ENCODE data around the gene PTPRN2. TPM values are rescaled to one million over a fixed set of nuclear protein-coding genes. Genes with fewer than 3 reads are reported as not detected.

Gene PTPRN2
- total RNA-seq, 5 donors from 2014 or later (not counting 1 experiment from before 2014, with no cell fraction given): 0.60 to 1.7 (median 0.82) TPM

DNA sequence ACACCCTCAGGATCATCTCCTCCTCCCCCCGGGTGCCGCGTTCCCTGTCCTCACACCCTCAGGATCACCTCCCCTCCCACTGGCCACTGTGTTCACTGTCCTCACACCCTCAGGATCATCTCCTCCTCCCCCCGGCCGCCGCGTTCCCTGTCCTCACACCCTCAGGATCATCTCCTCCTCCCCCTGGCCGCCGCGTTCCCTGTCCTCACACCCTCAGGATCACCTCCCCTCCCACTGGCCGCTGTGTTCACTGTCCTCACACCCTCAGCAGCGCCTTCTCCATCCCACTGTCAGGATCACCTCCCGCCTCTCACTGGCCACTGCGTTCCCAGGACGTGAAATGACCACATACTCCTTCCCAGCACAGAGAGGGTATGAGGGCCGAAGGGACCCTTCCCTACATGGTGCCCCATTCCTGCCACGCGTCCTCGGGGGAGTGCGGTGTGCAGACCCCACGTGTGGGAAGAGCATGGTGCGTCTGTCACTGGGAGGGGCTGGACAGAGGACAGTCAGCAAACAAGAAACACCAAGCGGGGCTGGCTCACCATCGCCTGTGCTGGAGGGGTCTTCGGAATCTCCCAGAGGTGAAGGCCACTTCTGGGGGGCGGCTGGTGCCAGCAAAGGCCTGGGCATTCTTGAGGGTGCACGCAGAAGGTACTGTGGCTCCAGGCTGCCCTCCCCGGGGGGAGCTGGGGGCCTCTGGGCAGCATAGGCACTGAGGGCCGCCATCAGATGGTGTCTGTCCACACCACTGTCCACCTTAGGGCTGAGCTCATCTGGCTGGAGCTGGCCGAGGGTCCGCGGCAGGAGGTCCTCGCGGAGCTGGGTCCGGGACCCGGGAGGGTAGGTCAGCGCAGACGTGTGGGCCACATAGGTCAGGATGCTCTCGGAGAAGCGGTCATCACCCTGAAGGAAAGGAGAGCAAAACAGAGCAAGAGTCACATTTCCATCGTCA is 421.0 kb downstream of the PTPRN2 start:
- DNase-seq (no peak), ATAC-seq (replicated peaks in 1 of 4) (no peak)
- Histone ChIP-seq H3K4me1 (ENCODE audit: control insufficient read depth in 1 of 2, extremely low read depth in 1 of 2, insufficient read depth in 2 of 2, low read length in 2 of 2) (no peaks in the 10 kb centered on the region), H3K27me3 (replicated peaks in 1 of 2; ENCODE audit: control insufficient read depth in 2 of 2, extremely low read depth in 1 of 2, insufficient read depth in 2 of 2, low read length in 1 of 2) (no peaks in the 10 kb centered on the region), H3K4me3 (ENCODE audit: control insufficient read depth in 1 of 2, extremely low read depth in 1 of 2, low read length in 1 of 2) (no peak overlapping the region), H3K36me3 (ENCODE audit: control insufficient read depth in 2 of 2, extremely low read depth in 1 of 2, insufficient read depth in 1 of 2, low read length in 1 of 2) (no peaks in the 10 kb centered on the region), H3K9me3 (no peaks in the 10 kb centered on the region), H3K27ac (ENCODE audit: low read length) (no peak overlapping the region)
- 78% methylated on average over 38 of the region's 41 CpGs for WGBS (ENCODE audit: insufficient coverage)
- Mint-ChIP-seq H3K4me1 (no peaks in the 10 kb centered on the region), H3K36me3 (no peaks in the 10 kb centered on the region), H3K9me3 (peaks cover 0 to 5% (median 0%) of the 10 kb centered on the region in 3 donors), H3K27ac (no peak overlapping the region), H3K4me3 (no peak overlapping the region), H3K27me3 (no peaks in the 10 kb centered on the region)
- ChIA-PET CTCF (no interaction called here), POLR2A (no interaction called here)

GRCh38 chr7:158165711-158166110 is 421.9 kb downstream of the PTPRN2 start:
- no peaks in the 10 kb centered on the region for H3K4me1 Mint-ChIP-seq
- no peaks in the 10 kb centered on the region for H3K36me3 Mint-ChIP-seq
- no peak overlapping the region for H3K27ac Mint-ChIP-seq
- ChIA-PET POLR2A (no interaction called here), CTCF (no interaction called here)
- no peaks in the 10 kb centered on the region for H3K36me3 ChIP-seq (ENCODE audit: control insufficient read depth in 2 of 2, extremely low read depth in 1 of 2, insufficient read depth in 1 of 2, low read length in 1 of 2)
- H3K9me3 ChIP-seq: no peaks in the 10 kb centered on the region
- WGBS (ENCODE audit: insufficient coverage): 82% methylated on average over 14 of the region's 16 CpGs
- H3K4me3 Mint-ChIP-seq: no peak overlapping the region
- H3K27ac ChIP-seq (ENCODE audit: low read length): no peak overlapping the region
- H3K27me3 Mint-ChIP-seq: no peaks in the 10 kb centered on the region
- H3K9me3 Mint-ChIP-seq: peaks cover 0 to 5% (median 0%) of the 10 kb centered on the region in 3 donors
- no peaks in the 10 kb centered on the region for H3K27me3 ChIP-seq (replicated peaks in 1 of 2; ENCODE audit: control insufficient read depth in 2 of 2, extremely low read depth in 1 of 2, insufficient read depth in 2 of 2, low read length in 1 of 2)
- DNase-seq: no peak
- no peaks in the 10 kb centered on the region for H3K4me1 ChIP-seq (ENCODE audit: control insufficient read depth in 1 of 2, extremely low read depth in 1 of 2, insufficient read depth in 2 of 2, low read length in 2 of 2)
- no peak for ATAC-seq (replicated peaks in 1 of 4)
- H3K4me3 ChIP-seq (ENCODE audit: control insufficient read depth in 1 of 2, extremely low read depth in 1 of 2, low read length in 1 of 2): no peak overlapping the region

DNA sequence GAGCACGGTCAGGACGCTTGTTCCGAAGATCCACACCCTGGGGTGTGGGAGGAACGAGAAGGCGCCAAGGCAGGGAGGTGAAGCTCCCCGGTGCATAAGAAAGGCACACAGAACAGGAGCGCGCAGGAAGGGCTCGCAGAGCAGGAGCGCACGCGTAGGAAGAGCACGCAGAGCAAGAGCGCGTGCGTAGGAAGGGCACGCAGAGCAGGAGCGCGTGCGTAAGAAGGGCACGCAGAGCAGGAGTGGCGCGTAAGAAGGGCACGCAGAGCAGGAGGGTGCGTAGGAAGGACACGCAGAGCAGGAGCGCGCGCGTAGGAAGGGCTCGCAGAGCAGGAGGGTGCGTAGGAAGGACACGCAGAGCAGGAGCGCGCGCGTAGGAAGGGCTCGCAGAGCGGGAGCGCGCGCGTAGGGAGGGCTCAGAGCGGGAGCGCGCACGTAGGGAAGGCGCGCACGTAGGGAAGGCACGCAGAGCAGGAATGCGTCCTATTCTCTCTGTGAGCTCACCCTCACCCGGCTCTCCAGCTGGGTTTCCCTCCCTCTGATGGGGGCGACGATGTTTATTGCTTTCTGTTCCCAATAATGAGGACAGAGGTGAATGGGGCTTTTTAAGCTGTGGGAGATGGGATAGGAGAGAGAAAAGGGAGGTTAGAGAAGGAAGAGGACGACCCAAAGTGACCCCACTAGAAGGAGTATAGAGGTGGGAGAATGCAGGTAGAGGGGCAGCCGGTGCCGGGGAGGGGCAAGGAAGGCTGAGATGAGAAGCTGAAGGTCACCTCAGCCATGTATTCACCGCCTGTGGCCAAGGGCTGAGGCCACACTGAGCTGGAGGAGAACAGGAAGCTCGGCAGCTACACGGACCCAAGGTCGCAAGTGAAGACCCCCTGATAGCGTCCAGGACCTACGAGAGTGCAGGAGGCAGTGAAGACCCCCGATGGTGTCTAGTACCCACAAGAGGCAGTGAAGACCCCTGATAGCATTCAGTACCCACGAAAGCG is 423.2 kb downstream of the PTPRN2 start:
- Mint-ChIP-seq H3K27ac (no peak overlapping the region), H3K36me3 (no peaks in the 10 kb centered on the region), H3K27me3 (no peaks in the 10 kb centered on the region), H3K9me3 (peaks cover 0 to 5% (median 0%) of the 10 kb centered on the region in 3 donors), H3K4me3 (no peak overlapping the region), H3K4me1 (no peaks in the 10 kb centered on the region)
- POLR2A ChIA-PET: no interaction called here
- no peak overlapping the region for H3K4me3 ChIP-seq (ENCODE audit: control insufficient read depth in 1 of 2, extremely low read depth in 1 of 2, low read length in 1 of 2)
- H3K27me3 ChIP-seq (replicated peaks in 1 of 2; ENCODE audit: control insufficient read depth in 2 of 2, extremely low read depth in 1 of 2, insufficient read depth in 2 of 2, low read length in 1 of 2): no peaks in the 10 kb centered on the region
- CTCF ChIA-PET: no interaction called here
- 78% methylated on average over 35 of the region's 67 CpGs for WGBS (ENCODE audit: insufficient coverage)
- no peaks in the 10 kb centered on the region for H3K4me1 ChIP-seq (ENCODE audit: control insufficient read depth in 1 of 2, extremely low read depth in 1 of 2, insufficient read depth in 2 of 2, low read length in 2 of 2)
- H3K27ac ChIP-seq (ENCODE audit: low read length): no peak overlapping the region
- no peaks in the 10 kb centered on the region for H3K36me3 ChIP-seq (ENCODE audit: control insufficient read depth in 2 of 2, extremely low read depth in 1 of 2, insufficient read depth in 1 of 2, low read length in 1 of 2)
- ATAC-seq (replicated peaks in 1 of 4) (no peak), DNase-seq (no peak)
- no peaks in the 10 kb centered on the region for H3K9me3 ChIP-seq

DNA sequence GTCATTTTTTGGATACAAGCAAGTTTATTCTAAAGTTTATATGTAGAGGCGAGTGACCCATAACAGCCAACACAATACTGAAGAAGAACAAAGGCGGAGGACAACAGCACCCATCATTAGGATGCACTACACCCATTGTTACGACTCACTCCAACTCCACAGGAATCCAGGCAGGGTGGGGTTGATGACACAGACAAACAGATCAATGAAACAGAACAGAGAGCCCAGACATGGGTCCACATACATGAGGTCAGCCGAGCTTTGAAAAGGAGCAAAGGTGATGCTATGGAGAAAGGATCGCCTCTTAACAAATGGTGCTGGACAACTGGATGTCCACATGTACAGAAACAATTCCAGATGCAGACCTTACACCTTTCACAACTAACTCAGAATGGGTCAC is 426.4 kb downstream of the PTPRN2 start:
- no peaks in the 10 kb centered on the region for H3K27me3 Mint-ChIP-seq
- DNase-seq: no peak
- ChIA-PET CTCF (no interaction called here), POLR2A (no interaction called here)
- Histone ChIP-seq H3K4me1 (ENCODE audit: control insufficient read depth in 1 of 2, extremely low read depth in 1 of 2, insufficient read depth in 2 of 2, low read length in 2 of 2) (no peaks in the 10 kb centered on the region), H3K27me3 (replicated peaks in 1 of 2; ENCODE audit: control insufficient read depth in 2 of 2, extremely low read depth in 1 of 2, insufficient read depth in 2 of 2, low read length in 1 of 2) (peaks cover 0 to 6% of the 10 kb centered on the region in 2 experiments), H3K27ac (ENCODE audit: low read length) (no peak overlapping the region), H3K36me3 (ENCODE audit: control insufficient read depth in 2 of 2, extremely low read depth in 1 of 2, insufficient read depth in 1 of 2, low read length in 1 of 2) (no peaks in the 10 kb centered on the region), H3K4me3 (ENCODE audit: control insufficient read depth in 1 of 2, extremely low read depth in 1 of 2, low read length in 1 of 2) (no peak overlapping the region), H3K9me3 (no peaks in the 10 kb centered on the region)
- H3K4me3 Mint-ChIP-seq: no peak overlapping the region
- peaks cover 0 to 5% (median 0%) of the 10 kb centered on the region in 3 donors for H3K9me3 Mint-ChIP-seq
- no peak overlapping the region for H3K27ac Mint-ChIP-seq
- H3K4me1 Mint-ChIP-seq: no peaks in the 10 kb centered on the region
- no peak for ATAC-seq (replicated peaks in 1 of 4)
- 100% methylated on average over 1 of the region's 5 CpGs for WGBS (ENCODE audit: insufficient coverage)
- no peaks in the 10 kb centered on the region for H3K36me3 Mint-ChIP-seq

GRCh38 chr7:158160199-158160598 is 427.4 kb downstream of the PTPRN2 start:
- H3K4me3 Mint-ChIP-seq: no peak overlapping the region
- H3K27me3 Mint-ChIP-seq: no peaks in the 10 kb centered on the region
- Histone ChIP-seq H3K9me3 (no peaks in the 10 kb centered on the region), H3K27ac (ENCODE audit: low read length) (no peak overlapping the region), H3K27me3 (replicated peaks in 1 of 2; ENCODE audit: control insufficient read depth in 2 of 2, extremely low read depth in 1 of 2, insufficient read depth in 2 of 2, low read length in 1 of 2) (peaks cover 0 to 6% of the 10 kb centered on the region in 2 experiments), H3K36me3 (ENCODE audit: control insufficient read depth in 2 of 2, extremely low read depth in 1 of 2, insufficient read depth in 1 of 2, low read length in 1 of 2) (no peaks in the 10 kb centered on the region), H3K4me3 (ENCODE audit: control insufficient read depth in 1 of 2, extremely low read depth in 1 of 2, low read length in 1 of 2) (no peak overlapping the region), H3K4me1 (ENCODE audit: control insufficient read depth in 1 of 2, extremely low read depth in 1 of 2, insufficient read depth in 2 of 2, low read length in 2 of 2) (no peaks in the 10 kb centered on the region)
- no peak overlapping the region for H3K27ac Mint-ChIP-seq
- ChIA-PET CTCF (no interaction called here), POLR2A (no interaction called here)
- H3K36me3 Mint-ChIP-seq: no peaks in the 10 kb centered on the region
- H3K9me3 Mint-ChIP-seq: peaks cover 4 to 10% (median 6%) of the 10 kb centered on the region in 3 donors
- no peaks in the 10 kb centered on the region for H3K4me1 Mint-ChIP-seq
- DNase-seq (no peak), ATAC-seq (replicated peaks in 1 of 4) (no peak)
- 82% methylated on average over 5 of the region's 5 CpGs for WGBS (ENCODE audit: insufficient coverage)

DNA sequence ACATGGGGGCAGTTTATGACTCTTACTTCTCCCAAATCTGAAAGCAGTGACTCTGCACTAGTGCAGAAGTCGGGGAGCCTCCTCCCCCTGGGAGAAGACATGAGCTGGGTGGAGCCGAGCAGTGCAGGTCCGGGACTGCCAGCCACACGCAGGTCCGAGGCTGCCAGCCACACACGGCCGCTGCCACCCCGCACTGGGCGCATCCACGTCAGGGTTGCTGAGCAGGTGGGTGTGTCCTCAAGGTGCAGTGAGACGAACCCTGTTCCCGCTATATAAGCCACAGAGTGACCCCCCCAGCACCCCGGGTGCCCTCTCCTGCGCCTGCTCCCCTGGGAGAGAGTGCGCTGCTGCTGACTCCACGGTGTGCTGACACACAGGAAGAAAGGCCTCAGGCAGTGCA is 430.2 kb downstream of the PTPRN2 start:
- CTCF ChIA-PET: no interaction called here
- H3K9me3 ChIP-seq: no peaks in the 10 kb centered on the region
- ATAC-seq (replicated peaks in 1 of 4) (no peak), DNase-seq (no peak)
- Mint-ChIP-seq H3K36me3 (no peaks in the 10 kb centered on the region), H3K27me3 (peaks cover 0 to 4% of the 10 kb centered on the region in 2 donors), H3K9me3 (peaks cover 4 to 7% (median 5%) of the 10 kb centered on the region in 3 donors), H3K4me1 (no peaks in the 10 kb centered on the region), H3K4me3 (no peak overlapping the region), H3K27ac (no peak overlapping the region)
- H3K4me3 ChIP-seq (ENCODE audit: control insufficient read depth in 1 of 2, extremely low read depth in 1 of 2, low read length in 1 of 2): no peak overlapping the region
- H3K27me3 ChIP-seq (replicated peaks in 1 of 2; ENCODE audit: control insufficient read depth in 2 of 2, extremely low read depth in 1 of 2, insufficient read depth in 2 of 2, low read length in 1 of 2): peaks cover 0 to 15% of the 10 kb centered on the region in 2 experiments
- H3K27ac ChIP-seq (ENCODE audit: low read length): no peak overlapping the region
- H3K4me1 ChIP-seq (ENCODE audit: control insufficient read depth in 1 of 2, extremely low read depth in 1 of 2, insufficient read depth in 2 of 2, low read length in 2 of 2): no peaks in the 10 kb centered on the region
- 82% methylated on average over 14 of the region's 16 CpGs for WGBS (ENCODE audit: insufficient coverage)
- no peaks in the 10 kb centered on the region for H3K36me3 ChIP-seq (ENCODE audit: control insufficient read depth in 2 of 2, extremely low read depth in 1 of 2, insufficient read depth in 1 of 2, low read length in 1 of 2)
- POLR2A ChIA-PET: no interaction called here
